ENCODE measurements around the gene HTRA1.

DNA sequence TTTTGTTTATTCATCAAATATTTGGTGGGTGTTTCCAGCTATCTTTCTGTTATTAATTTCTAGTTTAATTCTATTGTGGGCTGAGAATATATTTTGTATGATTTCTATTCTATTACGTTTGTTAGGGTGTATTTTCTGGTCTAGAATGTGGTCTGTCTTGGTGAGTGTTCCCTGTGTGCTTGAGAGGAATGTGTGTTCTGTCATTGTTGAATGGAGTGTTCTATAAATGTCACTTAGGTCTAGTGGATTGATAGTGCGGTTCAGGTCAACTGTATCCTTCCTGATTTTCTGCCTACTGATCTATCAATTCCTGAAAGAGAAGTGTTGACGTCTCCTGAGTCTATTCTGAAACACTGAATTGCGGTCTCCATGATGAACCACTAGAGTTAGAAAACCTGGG, 8.5 kb downstream of the HTRA1 start:
- TF ChIP-seq SP1 (IDR thresholded peaks at IDR 0.05; ENCODE audit: low read depth), result no peak
- TF ChIP-seq, protein P1, sequence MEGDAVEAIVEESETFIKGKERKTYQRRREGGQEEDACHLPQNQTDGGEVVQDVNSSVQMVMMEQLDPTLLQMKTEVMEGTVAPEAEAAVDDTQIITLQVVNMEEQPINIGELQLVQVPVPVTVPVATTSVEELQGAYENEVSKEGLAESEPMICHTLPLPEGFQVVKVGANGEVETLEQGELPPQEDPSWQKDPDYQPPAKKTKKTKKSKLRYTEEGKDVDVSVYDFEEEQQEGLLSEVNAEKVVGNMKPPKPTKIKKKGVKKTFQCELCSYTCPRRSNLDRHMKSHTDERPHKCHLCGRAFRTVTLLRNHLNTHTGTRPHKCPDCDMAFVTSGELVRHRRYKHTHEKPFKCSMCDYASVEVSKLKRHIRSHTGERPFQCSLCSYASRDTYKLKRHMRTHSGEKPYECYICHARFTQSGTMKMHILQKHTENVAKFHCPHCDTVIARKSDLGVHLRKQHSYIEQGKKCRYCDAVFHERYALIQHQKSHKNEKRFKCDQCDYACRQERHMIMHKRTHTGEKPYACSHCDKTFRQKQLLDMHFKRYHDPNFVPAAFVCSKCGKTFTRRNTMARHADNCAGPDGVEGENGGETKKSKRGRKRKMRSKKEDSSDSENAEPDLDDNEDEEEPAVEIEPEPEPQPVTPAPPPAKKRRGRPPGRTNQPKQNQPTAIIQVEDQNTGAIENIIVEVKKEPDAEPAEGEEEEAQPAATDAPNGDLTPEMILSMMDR (IDR thresholded peaks at IDR 0.05 in 2 of 3, conservative IDR thresholded peaks at IDR 0.05 in 1 of 3; ENCODE audit: borderline replicate concordance in 1 of 3, insufficient read depth in 1 of 3, low read depth in 2 of 3, low read length in 2 of 3), result no peak
- no peak for TF ChIP-seq RAD21 (IDR thresholded peaks at IDR 0.05; ENCODE audit: low read depth)
- TF ChIP-seq EZH2 (IDR thresholded peaks at IDR 0.05), result no peak
- TF ChIP-seq SRF (IDR thresholded peaks at IDR 0.05; ENCODE audit: low read depth), result peak; percentile 28; the same call in 1 of the 2 replicates
- TF ChIP-seq EZH2phosphoT487 (IDR thresholded peaks at IDR 0.05; ENCODE audit: borderline replicate concordance), result no peak
- TF ChIP-seq, protein P2, sequence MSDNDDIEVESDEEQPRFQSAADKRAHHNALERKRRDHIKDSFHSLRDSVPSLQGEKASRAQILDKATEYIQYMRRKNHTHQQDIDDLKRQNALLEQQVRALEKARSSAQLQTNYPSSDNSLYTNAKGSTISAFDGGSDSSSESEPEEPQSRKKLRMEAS (IDR thresholded peaks at IDR 0.05), result no peak
- no peak for TF ChIP-seq YY1 (IDR thresholded peaks at IDR 0.05; ENCODE audit: extremely low read depth, insufficient replicate concordance, low read depth, low read length)
- TF ChIP-seq EGR1 (IDR thresholded peaks at IDR 0.05; ENCODE audit: low read depth), result no peak
- TF ChIP-seq ZNF274 (IDR thresholded peaks at IDR 0.05; ENCODE audit: low read depth, low read length), result no peak
- TF ChIP-seq ZFX (IDR thresholded peaks at IDR 0.05), result no peak
- no peak for TF ChIP-seq POLR2A (IDR thresholded peaks at IDR 0.05; ENCODE audit: borderline replicate concordance, extremely low read depth, insufficient read depth, insufficient read length)
- no peak for TF ChIP-seq SIN3A (IDR thresholded peaks at IDR 0.05; ENCODE audit: low read depth)
